Measurements from ENCODE around the gene GTPBP10.

DNA sequence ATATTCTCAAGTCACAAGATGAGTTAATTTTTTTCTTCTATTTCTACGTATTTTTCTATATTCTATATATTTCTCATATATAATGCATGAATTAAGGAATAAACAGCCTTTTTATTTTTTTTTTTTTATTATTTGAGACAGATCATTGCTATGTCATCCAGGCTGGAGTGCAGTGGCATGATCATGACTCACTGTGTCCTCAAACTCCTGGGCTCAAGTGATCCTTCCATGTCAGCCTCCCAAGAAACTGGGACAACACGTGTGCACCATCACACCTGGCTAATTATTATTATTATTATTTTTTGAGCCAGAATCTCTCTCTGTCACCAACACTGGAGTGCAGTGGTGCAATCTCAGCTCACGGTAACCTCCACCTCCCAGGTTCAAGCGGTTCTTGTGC lies 58.3 kb downstream of the GTPBP10 start:
- TF ChIP-seq POLR2A (IDR thresholded peaks at IDR 0.05), result no peak
- TF ChIP-seq, protein P1, sequence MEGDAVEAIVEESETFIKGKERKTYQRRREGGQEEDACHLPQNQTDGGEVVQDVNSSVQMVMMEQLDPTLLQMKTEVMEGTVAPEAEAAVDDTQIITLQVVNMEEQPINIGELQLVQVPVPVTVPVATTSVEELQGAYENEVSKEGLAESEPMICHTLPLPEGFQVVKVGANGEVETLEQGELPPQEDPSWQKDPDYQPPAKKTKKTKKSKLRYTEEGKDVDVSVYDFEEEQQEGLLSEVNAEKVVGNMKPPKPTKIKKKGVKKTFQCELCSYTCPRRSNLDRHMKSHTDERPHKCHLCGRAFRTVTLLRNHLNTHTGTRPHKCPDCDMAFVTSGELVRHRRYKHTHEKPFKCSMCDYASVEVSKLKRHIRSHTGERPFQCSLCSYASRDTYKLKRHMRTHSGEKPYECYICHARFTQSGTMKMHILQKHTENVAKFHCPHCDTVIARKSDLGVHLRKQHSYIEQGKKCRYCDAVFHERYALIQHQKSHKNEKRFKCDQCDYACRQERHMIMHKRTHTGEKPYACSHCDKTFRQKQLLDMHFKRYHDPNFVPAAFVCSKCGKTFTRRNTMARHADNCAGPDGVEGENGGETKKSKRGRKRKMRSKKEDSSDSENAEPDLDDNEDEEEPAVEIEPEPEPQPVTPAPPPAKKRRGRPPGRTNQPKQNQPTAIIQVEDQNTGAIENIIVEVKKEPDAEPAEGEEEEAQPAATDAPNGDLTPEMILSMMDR (IDR thresholded peaks at IDR 0.05 in 4 of 5, conservative IDR thresholded peaks at IDR 0.05 in 1 of 5), result no peak
